Gastroesophageal sphincter (tissue), 3 donors: Measurements from ENCODE around the gene BIRC6.

ENCODE experiments used
- EP300 ChIP-seq: sonication (generic); formaldehyde crosslinking; IDR thresholded peaks from one replicate; pipeline ENCODE4 v1.6.1; 2017; ENCODE audit warnings: antibody characterized with exemption, mild to moderate bottlenecking
- POLR2A ChIP-seq, 2 donors: fragments of 450-650 bp; IDR thresholded peaks; one replicate each; pipeline ENCODE4 v1.6.1; 2017; ENCODE audit warnings: antibody characterized with exemption in 2 of 2, mild to moderate bottlenecking in 2 of 2, moderate library complexity in 1 of 2
- POLR2AphosphoS5 ChIP-seq: sonication (generic); formaldehyde crosslinking; IDR thresholded peaks from one replicate; pipeline ENCODE4 v1.6.1; 2017; ENCODE audit warnings: antibody characterized with exemption
- TF ChIP-seq, protein P1 (sequence below), 4 experiments: fragments of 200-600 bp in 2 of 4; fragments of 450-650 bp in 2 of 4; sonication (generic) in 1 of 4; IDR thresholded peaks; one replicate each; pipeline ENCODE4 v1.5.1; 2017 to 2019; ENCODE audit warnings: antibody characterized with exemption in 4 of 4, mild to moderate bottlenecking in 2 of 4, moderate library complexity in 2 of 4

DNA sequence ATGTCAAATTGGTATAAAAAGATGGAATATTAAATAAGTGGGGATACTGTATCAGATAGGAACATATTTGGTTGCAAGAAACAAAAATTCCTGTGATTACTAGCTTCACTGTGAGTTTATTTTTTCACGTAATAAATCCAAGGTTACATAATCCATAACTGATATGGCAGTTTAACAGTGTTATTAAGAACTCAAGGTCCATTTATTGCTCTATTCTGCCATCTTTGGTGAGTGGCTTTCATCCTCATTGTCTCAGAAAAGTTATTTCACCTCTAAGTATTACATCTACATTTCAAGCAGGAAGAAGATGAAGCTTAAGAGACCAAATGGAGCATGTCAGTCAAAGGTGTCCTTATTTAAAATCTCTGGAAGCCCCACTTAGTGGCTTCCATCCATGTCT, 41.9 kb upstream of the BIRC6 start:
- TF ChIP-seq, protein P1, sequence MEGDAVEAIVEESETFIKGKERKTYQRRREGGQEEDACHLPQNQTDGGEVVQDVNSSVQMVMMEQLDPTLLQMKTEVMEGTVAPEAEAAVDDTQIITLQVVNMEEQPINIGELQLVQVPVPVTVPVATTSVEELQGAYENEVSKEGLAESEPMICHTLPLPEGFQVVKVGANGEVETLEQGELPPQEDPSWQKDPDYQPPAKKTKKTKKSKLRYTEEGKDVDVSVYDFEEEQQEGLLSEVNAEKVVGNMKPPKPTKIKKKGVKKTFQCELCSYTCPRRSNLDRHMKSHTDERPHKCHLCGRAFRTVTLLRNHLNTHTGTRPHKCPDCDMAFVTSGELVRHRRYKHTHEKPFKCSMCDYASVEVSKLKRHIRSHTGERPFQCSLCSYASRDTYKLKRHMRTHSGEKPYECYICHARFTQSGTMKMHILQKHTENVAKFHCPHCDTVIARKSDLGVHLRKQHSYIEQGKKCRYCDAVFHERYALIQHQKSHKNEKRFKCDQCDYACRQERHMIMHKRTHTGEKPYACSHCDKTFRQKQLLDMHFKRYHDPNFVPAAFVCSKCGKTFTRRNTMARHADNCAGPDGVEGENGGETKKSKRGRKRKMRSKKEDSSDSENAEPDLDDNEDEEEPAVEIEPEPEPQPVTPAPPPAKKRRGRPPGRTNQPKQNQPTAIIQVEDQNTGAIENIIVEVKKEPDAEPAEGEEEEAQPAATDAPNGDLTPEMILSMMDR (IDR thresholded peaks at IDR 0.05), result no peak
- TF ChIP-seq POLR2A (IDR thresholded peaks at IDR 0.05), result no peak
- no peak for TF ChIP-seq POLR2AphosphoS5
- TF ChIP-seq EP300, result no peak
